Stimulated activated CD4-positive, alpha-beta T cell treated with anti-CD3 and anti-CD28 coated beads, Interleukin-12 subunit alpha, Interleukin-12 subunit beta, amount 100 ng/mL, for 24 hours (primary cell): Measurements from ENCODE around the gene CCNA2.

Source experiments
- DNase-seq, 2 experiments: peaks; one replicate each; pipeline ENCODE4 v3.0.0-alpha.2; 2020; ENCODE audit warnings: low read depth in 2 of 2

The CCNA2 gene

DNA sequence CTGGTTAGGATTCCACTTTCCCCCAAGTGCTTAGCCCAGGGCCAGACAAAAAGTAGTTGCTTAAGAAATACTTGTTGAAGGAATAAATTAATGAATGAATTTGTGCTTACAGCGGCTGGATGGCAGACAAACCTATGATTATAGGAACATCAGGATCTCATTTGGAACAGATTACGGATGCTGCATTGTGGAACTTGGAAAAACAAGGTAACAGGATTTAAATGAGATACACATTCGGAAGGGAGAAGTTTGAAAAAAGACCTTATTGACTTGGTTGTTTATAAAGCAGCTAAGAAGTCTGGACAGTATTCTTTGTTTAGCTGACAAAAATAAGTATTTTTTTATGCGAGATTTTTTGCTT, 22.0 kb downstream of the CCNA2 start:
- no peak for DNase-seq

DNA sequence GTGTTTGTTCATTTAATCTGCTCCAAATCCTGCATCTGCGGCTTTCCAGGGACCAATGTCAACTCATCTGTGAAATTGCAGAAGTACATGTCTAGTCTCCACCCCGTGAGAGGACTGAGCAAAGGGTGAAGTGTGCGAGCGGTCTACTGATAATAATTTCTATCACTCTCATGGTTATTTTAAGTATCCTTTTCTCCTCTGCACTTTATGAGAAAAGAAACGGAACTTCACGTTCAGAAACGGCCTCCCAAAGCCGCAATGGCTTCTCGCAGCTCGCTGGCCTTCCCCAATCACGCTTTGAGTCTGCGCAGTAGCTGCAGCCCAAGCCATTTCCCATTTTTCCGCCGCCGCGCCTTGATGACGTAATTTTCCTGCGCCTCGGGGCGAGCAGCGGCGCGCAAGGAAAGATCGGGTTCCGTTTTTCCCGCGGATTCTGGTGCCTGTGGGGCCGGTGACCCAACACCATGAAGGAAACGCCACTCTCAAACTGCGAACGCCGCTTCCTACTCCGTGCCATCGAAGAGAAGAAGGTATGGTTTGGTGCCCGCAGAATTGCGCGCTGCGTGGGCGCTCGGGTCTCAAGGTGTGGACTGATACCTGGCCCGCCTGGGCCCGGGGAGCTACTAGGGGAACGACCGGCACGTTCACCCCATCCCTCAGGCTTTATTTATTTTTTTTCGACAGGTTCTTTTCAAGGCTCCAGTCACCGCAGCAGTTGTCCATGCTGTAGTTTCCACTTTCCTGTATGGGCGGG, 22.5 kb downstream of the CCNA2 start, which contains the start of gene EXOSC9:
TSS of gene EXOSC9 (plus strand) at position 363 of the 754 bp plus-strand sequence. CDS start at position 465, 102 bp downstream.
- peak; percentile 92 to 95 for DNase-seq

DNA sequence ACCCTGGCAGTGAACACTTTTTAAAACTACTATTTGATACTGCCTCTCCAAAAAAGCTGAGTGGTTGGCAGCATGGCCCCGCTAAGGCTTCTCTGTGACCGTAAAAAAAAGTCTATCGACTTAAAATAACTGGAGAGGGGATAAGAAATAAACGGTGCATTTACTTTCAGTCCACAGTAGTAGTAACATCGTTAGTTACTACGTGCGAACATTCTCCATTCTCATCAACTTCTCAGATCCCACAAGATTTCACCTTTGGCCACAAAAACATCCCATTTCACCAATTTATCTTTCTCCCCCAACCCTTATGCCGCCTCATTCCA, 23.1 kb downstream of the CCNA2 start:
- DNase-seq, result no peak

DNA sequence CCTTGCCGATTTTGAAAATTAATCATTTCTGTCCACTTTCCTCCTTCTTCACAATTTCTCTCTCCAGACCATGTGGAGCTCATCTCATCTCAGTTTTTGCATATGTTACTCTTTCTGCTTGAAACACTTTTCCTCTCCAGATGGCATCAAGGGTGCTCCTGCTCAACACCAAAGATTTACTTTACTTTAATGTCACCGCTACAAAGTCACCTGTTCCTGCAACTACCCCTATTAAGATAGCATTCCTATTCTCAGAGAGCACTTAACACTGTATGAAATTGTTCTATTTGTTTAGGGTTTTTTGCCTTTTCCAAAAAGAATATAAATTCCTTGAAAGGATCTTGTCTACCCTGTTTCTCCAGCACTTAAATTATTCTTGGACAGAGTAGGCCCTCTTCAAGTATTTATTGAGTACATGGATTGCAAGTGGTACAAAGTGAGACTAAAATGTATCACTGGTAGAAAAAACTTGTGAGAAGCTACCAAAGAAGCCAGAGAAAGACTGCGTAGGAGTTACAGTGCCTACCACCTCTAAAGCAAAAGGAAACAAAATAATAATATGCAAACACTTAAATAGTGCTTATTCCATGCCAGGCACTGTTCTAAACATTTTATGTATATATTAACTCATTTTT, 23.7 kb downstream of the CCNA2 start:
- DNase-seq, result no peak

DNA sequence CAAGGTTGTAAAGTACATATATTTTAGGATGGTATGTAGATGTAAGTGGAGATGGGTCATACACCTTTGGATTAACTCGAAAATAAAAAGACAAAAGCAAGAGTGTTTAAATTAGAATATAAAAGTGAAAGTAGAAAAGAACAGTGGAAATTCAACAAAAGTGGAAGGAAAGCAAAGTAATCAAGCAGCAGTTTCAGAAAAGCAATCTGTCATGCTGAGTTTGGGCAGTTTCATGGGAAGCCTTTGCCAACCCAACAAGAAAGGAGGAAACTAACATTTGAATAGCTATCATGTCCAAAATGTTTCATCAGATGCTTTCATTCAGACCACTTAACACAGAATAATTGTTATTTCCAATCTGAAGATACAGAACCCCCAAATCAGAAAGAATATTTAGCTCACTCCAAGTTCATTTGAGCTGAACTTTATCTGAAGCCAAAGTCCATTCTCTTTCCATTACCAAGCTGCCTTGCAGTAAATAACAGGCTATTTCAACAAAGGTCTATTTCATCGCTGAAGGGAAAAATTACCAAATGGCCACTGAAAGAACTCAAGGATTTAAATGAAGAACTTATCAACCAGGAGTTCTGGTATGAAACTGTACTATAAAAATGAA, 24.4 kb downstream of the CCNA2 start:
- DNase-seq, result no peak

DNA sequence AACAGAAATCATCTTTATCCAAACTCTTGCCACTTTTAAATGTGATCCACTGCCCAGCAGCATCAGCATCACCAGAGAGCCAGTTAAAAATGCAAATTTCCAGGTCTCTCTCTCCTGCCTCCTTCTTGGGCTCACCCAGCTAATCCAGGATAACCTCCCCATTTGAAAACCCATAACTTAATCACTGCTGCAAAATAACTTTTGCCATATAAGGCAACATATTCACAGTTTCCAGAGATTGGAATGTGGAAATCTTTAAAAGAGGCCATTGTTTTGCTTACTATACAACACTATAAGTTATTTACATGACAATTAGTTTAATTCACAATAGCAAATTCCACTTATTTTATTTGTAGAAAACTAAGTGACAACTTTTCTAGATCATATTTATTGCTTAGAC, 27.4 kb downstream of the CCNA2 start:
- DNase-seq, result no peak

DNA sequence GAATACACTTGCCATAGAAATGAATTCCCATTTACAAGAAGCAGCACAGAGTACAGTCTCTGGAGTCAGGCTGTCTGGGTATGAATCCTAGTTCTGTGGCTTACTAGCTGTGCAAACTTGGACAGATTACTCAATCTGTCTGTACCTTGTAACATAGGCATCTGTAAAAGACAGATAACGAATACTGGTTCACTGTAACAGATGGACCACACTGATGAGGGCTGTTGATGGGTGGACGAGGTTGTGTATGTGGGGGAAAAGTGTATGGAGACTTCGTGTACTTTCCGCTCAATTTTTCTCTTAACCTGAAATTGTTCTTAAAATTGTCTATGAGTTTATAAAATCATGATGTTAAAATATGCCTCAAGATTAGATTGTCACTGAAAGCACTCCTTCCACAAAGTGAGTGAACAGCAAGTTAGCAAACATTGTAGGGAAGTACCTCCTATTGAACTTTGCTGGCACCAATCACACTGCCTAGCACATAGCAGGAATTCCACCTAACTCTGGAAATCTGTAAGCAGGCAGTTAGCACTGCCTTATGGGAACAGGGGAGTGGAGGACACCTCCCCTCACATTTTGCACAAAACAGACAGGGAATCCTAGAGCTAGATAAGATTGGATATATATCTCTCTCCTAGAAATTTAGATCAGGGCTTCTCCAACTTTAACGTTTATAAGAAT, 29.0 kb downstream of the CCNA2 start:
- no peak for DNase-seq

DNA sequence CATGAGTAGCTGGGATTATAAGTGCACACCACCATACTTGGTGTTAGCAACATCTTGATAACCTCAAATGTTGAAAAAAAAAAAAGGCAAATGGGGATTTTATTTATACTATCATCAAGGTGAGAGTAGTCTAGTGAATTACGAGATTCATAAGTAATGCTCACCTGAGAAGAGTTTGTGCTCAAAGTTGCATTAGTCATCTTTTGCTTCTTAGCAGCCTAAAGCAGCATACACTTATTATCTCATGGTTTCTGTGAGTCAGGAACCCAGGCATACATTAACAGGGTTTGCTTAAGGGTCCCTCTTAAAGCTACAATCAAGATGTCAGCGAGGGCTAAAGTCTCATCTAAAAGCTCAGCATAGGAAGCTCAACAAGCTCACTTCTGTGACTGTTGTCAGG, 30.7 kb downstream of the CCNA2 start:
- DNase-seq, result no peak

DNA sequence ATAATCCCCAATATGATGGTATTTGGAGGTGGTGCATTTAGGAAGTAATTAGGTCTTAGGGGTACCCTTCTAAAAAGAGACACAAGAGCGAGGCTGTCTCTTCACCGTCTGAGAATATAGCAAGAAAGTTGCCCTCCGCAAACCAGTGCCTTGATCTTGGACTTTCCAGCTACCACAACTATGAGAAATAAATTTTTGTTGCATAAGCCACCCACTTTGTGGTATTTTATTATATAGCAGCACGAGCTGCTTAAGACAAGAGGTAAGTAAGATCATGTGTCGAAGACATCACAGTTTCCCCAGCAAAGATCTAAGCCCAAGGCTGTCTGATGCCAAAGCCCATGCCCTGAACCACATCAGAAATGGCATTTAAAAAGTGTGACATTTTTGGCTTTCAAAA, 32.2 kb downstream of the CCNA2 start:
- DNase-seq, result no peak

DNA sequence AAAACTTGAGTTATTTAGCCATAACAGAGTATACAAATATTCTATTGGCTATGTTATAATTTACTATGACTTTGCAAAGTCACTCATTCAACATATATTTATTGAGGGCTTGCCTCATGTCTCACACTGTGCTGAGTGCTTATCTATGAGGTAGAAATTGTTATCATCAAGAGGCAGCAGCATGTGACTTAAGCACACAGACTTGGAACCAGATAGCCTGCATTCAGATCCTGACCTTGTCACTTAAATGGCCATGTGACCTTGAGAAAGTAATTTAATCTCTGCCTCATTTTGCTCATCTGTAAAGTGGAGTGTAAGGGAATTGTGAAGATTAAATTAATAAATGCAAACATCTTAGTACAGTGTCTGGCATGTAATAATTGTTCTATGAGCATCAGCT, 32.7 kb downstream of the CCNA2 start:
- no peak for DNase-seq

DNA sequence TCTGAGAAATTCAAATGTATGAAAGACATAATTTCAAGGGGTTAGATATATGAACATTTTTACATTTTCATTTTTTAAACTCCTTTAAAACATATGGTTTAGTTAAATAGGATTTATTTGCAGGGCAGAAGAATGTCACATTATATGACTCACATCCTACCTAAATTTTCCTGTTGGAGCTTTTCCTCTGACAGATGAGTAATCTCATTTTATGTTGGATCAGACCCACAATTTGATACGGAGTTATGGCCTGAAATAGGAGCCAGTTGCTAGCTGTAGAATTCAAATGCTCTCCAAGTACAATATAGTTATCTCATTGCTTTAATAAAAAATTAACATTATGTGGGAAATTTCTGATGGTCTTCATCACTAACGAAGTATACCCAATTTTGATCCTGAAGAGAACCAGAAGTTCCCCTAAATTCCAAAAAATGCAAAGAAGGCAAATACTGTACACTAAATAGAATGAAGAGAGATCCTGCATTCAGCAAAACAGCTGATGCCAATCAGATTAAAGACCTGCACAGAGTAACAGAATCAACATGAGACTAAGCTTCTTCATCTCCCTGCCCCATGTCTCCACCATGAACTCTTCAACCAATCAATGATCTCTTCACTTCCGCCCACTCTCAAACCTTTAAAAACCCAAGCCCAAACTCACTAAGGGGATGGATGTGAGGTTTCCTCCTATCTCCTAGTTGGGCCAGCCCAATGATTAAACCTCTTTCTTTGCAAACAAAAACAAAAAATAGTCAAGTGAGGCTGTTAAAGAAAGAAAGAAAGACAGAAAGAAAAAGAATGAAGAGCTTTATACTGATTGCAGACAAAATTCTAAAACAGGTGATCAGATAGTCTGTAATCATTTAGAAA, 33.5 kb downstream of the CCNA2 start:
- DNase-seq, result no peak

DNA sequence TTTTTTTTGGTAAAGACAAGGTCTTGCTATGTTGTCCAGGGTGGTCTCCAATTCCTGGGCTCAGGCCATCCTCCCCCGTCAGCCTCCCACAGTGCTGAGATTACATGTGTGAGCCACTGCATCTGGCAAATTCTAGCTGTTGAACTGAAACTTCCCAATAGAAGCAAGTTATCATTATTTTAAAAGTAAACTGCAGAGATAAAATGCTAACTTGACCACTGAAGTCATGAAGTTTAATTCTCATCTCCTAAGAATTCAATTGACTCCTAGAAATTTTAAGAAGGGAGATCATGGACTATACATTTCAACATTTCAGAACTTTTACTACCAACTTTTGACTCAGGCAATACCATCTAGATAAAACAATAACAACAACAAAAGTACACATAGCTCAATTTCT, 34.2 kb downstream of the CCNA2 start:
- no peak for DNase-seq

DNA sequence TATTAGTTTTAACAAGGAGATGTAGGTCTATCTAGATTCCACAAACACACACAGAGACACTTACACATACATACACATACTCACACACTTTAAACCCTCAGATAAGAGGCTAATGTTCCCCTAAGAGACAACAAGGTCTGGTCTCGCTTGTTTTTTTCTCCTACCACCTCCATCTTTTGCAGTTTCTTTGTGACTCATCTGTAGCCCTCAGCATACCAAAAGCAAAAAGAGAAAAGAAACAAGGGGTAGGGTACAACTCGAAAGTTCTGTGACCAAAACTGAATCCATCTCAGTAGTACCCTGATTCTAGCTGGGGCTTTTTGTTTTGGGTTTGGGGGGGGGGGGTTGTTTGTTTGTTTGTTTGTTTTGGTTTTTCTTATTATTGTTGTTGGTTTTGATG, 34.8 kb downstream of the CCNA2 start:
- no peak for DNase-seq

DNA sequence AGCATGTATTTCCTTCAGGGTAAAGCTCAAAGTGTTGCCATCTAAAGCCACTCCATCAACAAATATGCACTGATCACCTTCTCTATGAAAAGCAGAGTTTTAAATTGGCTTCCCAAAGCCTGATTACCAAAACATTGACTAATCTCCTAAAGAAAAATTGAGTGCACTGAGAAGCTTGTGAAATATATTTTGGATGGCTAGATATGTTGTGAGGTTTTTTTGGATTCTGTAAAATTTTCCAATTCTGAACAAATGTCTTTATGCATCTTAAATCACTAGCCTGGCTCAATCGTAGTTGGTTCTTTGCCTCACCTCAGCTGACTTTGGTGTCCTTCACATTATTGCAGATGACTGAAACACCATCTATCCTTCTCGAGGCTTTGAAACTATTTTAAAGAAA, 37.5 kb downstream of the CCNA2 start:
- no peak for DNase-seq

DNA sequence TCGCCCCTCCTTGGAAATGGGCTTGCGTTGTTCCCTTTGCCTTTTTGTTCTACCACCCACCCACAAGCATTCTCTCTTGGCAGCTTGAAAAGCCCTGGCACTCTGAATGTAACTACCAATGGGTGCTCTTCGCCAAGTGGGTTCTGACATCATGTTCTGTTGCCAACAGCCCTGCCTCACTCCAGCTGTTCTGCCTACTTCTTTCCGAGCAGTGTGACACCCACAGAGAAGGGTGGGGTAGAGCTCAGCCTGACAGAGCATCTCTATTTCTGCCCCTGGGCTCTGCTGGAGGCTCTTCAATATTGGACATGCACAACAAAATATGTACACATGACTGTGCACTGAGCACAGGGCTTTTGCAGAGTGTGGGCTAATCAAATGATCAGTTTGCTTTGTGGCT, 38.2 kb downstream of the CCNA2 start:
- no peak for DNase-seq

DNA sequence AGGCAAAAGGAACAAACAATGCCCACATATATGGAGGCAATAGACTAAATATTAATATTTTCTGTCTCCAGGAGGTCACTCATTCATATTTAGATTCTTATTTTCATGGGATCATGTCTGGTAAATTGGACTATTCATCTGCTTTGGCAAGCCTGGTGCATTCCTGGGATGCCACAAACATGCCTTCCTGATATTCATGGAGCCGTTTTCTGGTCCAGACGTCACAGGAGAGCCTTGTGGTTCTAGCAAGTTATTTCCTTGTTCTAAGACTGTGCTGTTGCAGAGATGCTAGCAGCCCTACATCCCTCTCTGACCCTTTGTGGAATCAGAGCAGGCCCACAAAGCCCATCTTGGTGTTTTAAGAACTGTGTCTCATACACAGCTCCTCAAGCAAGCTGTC, 38.7 kb downstream of the CCNA2 start:
- DNase-seq, result no peak

DNA sequence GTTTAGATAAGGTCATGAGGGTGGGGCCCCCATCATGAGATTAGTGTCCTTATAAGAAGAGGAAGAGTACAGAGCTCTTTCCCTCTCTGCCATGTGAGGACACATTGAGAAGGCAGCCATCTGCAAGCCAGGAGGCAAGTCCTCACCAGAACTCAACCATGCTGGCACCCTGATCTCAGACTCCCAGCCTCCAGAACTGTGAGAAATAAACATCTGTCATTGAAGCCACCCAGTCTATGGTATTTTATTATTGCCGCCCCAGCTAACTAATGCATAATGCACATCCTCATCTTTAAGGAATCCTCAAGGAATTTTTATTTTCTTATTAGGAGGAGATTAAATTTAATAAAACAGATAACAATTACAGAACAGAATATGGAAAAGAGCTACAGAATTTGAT, 39.3 kb downstream of the CCNA2 start:
- no peak for DNase-seq

DNA sequence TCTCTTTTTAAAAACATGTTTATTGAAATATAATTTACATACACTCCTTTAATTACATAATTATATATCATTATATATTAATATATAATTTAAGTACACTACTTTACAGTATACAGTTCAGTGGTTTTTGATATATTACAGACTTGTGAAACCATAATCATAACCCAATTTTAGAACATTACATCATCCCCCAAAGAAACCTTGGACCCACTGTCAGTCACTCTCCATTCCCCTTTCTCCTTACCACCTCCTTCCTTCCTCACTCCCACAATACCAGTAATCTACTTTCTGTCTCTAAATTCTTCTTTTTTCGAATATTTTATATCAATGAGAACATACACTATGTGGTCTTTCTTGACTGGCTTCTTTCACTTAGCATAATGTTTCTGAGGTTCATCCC, 40.5 kb downstream of the CCNA2 start:
- DNase-seq, result no peak

DNA sequence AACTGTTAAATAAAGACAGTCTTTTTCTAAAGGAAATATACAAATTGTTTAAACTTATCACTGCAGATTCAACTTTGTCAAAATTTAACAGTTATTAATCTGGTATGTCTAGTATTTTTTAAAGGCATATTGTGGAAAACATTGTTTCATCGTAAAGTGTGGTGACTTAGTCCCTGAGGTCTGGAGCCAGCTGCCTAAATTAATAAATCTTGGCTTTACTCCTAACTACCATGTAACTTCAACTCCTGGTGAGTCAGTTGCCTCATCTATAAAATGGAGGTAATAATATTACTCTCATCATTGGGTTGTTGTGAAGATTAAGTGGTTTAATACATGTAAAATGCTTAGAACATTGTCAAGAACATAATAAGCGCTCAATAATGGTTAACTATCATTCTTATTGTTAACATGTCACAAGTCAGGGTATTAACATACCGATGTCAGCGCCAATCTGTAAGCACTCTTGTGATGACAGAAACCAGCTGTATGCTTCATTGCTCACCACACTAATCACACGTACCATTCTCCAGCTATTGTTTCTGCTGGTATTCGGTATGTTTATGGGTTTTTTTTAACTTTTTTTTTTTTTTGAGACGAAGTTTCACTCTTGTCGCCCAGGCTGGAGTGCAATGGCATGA, 44.6 kb downstream of the CCNA2 start:
- no peak for DNase-seq

DNA sequence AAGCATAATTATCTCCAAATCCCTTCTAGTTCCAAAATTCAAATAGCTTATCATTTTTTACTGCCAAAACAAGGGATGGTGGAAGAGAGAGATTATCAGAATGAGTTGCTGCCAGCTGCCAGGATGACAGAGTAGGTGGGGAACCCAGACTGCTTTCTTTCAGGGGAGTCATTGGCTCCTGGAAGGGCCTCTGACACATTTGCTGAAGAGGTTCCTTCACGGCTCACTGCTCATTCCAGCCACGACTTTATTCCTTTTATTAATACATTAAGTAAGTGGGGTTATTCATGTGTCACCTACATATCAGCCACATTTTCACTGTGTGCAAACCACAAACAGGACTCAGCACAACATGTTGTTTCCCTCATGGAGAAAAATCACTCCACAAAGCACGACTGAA, 46.1 kb downstream of the CCNA2 start:
- no peak for DNase-seq

DNA sequence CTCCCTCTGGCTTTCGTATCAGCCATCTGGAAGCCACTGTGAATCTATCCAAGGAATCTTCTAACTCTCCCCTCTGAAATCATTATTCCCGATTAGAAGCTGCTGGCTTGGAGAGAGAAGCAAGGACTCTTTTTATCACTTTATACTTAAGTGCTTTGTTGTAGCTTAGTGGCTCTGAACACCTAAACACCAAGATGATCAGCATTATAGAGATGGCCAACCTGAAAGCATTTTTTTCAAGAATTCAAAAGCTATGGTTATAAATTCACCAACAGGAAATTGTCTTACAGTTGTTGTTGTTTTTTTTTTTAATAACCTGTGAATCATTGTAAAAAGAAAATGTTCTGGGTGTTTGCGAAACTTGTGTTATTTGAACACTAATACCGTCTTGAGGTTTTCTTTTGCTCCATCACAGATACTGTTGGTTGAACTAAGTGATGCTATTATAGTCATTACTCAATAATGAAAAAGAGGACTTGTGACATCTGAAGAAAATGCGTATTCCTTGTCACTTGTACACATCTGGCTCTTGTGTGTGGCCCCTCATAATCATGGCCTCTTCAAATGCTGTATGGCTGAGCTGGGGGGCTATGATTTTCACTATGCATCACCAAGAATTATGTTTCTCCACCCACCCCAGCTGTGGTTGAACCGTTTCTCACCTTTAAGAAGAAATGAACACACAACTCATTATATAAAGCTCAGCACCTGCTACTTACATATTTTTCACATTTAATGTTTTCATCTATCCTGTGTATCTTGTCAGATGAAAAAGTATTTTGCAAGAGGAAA, 46.9 kb downstream of the CCNA2 start:
- no peak for DNase-seq
